ENCODE measurements around the gene SDK2. TPM values are rescaled to one million over a fixed set of nuclear protein-coding genes. Genes with fewer than 3 reads are reported as not detected.

The SDK2 gene
- total and polyA plus RNA-seq, 2 of the 4 experiments (the other 2 are of a cell fraction), result under 0.01 to 0.03 TPM

DNA sequence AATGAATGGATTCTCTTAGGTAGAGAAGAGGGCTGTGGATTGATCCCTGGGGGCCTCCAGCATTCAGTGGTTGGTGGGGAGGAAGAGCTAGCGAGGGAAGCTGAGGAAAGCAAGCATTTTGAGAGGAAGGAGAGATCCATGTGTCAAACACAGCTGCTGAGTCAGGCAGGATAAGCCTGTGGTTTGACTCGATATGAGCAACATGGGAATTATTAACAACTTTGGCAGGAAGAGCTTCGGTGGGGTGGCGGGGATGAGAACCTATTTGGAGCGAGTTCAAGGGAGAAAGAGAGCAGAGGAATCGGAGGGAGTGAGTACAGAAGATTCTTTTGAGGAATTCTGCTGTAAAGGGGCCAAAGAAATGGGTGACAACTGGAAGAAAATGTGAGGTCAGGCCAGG is 273.0 kb downstream of the SDK2 start:
- no peak overlapping the region for H3K27ac ChIP-seq (ENCODE audit: insufficient read depth, low read length)
- dilution Hi-C loops (cut with HindIII; ENCODE audit: low sequenced_read_pairs, unreplicated experiment), result no loop called here

More for the DNA sequence above, 273.0 kb downstream of the SDK2 start:
- 10% methylated on average over 6 of the region's 6 CpGs; no CpG with 5 or more reads in 1 of the 2 experiments for WGBS, 2 experiments (ENCODE audit: extremely low coverage in 2 of 2, insufficient read length in 1 of 2)
- intact Hi-C loops (cut with micrococcal nuclease) (loop anchor here (5.0 kb wide), 2 partner anchors 644 to 806 kb away; no protein-coding TSS in a partner anchor), in situ Hi-C loops (cut with MboI; ENCODE audit: low sequenced_read_pairs) (loop anchor here (5.0 to 25.0 kb wide), 4 partner anchors 64 to 784 kb away; no protein-coding TSS in a partner anchor)
- H2BK5ac ChIP-seq (ENCODE audit: low read depth, low read length, poor library complexity, severe bottlenecking), result no peak overlapping the region
- no peak overlapping the region for H3K4me2 ChIP-seq (ENCODE audit: low read depth, low read length)
- no peak overlapping the region for H2BK120ac ChIP-seq (ENCODE audit: low read depth, low read length)
- H3K27me3 ChIP-seq (ENCODE audit: control insufficient read depth, insufficient read depth, low read length), result peaks cover 20% of the 10 kb centered on the region
- no peak overlapping the region for H4K91ac ChIP-seq (ENCODE audit: insufficient read depth, low read depth, low read length)
- no peaks in the 10 kb centered on the region for H3K9me3 ChIP-seq (ENCODE audit: control insufficient read depth, insufficient read depth, low read length)
- H4K5ac ChIP-seq (ENCODE audit: low read depth, low read length), result no peak overlapping the region
- no TSS peak for BruUV-seq (replicated peaks)
- DNase-seq (peak; percentile 92), ATAC-seq (ENCODE audit: low read depth) (peak; percentile 64)
- H3K4me3 ChIP-seq (ENCODE audit: insufficient read depth, low read depth, low read length), result no peak overlapping the region
- H2BK20ac ChIP-seq (ENCODE audit: low read depth, low read length), result no peak overlapping the region; the same call in 1 of the 2 replicates
- ChIA-PET POLR2A (ENCODE audit: unreplicated experiment) (no interaction called here), CTCF (interaction anchor here (0.6 to 2.8 kb wide), 5 partner anchors 12 to 129 kb away, joined by 3 to 37 read pairs (median 5); no protein-coding TSS in a partner anchor)
- H3K9ac ChIP-seq (ENCODE audit: low read depth, low read length), result no peak overlapping the region
- no peak overlapping the region for H4K8ac ChIP-seq (ENCODE audit: low read depth in 2 of 2, low read length in 2 of 2)
- H3K79me1 ChIP-seq (ENCODE audit: low read depth in 1 of 2, low read length in 2 of 2), result no peaks in the 10 kb centered on the region
- H4K20me1 ChIP-seq (ENCODE audit: insufficient read depth, low read length), result no peaks in the 10 kb centered on the region
- no peak overlapping the region for H3K56ac ChIP-seq (ENCODE audit: extremely low read depth, insufficient read depth, low read length)
- peaks cover 2% of the 10 kb centered on the region; the same call in 1 of the 2 replicates for H3K4me1 ChIP-seq (ENCODE audit: control insufficient read depth, insufficient read depth, low read length)
- H3K18ac ChIP-seq (ENCODE audit: low read depth, low read length), result no peak overlapping the region
- H2AK9ac ChIP-seq (replicated peaks; ENCODE audit: low read depth, low read length, poor library complexity), result peak overlapping the region; percentile 84
- H2AFZ ChIP-seq (replicated peaks; ENCODE audit: low read length, poor library complexity), result peak overlapping the region; percentile 1
- no peaks in the 10 kb centered on the region for H3K36me3 ChIP-seq (ENCODE audit: control insufficient read depth, insufficient read depth, low read length)
- no peak overlapping the region for H2BK15ac ChIP-seq (ENCODE audit: low read depth, low read length)
- no peak overlapping the region for H3K14ac ChIP-seq (replicated peaks; ENCODE audit: low read depth, low read length)
- no peak overlapping the region for H3K23ac ChIP-seq (ENCODE audit: low read depth, low read length)
- no peak overlapping the region for H2AK5ac ChIP-seq (ENCODE audit: low read depth, low read length)
- no peak overlapping the region for H3K4ac ChIP-seq (ENCODE audit: low read depth, low read length)
- TF ChIP-seq FOS (IDR thresholded peaks at IDR 0.05; ENCODE audit: low read depth, low read length) (peak; percentile 45; the same call in 1 of the 2 replicates), RCOR1 (IDR thresholded peaks at IDR 0.05; ENCODE audit: insufficient replicate concordance, low read length) (no peak), RFX5 (IDR thresholded peaks at IDR 0.05; ENCODE audit: low read depth, low read length) (no peak), RAD21 (IDR thresholded peaks at IDR 0.05; ENCODE audit: low read length) (no peak), CEBPB (IDR thresholded peaks at IDR 0.05; ENCODE audit: low read depth, low read length) (no peak), MAFK (IDR thresholded peaks at IDR 0.05; ENCODE audit: low read depth, low read length) (peak; percentile 78), MAZ (IDR thresholded peaks at IDR 0.05; ENCODE audit: borderline replicate concordance, low read depth, low read length) (no peak), CHD1 (IDR thresholded peaks at IDR 0.05; ENCODE audit: low read depth, low read length) (no peak), BHLHE40 (IDR thresholded peaks at IDR 0.05; ENCODE audit: low read depth, low read length) (no peak), MXI1 (IDR thresholded peaks at IDR 0.05; ENCODE audit: borderline replicate concordance, low read depth, low read length) (peak; percentile 60; the same call in 1 of the 2 replicates), NFE2L2 (IDR thresholded peaks at IDR 0.05; ENCODE audit: low read depth, low read length) (peak; percentile 57; the same call in 1 of the 2 replicates), POLR2A (IDR thresholded peaks at IDR 0.05; ENCODE audit: low read depth, low read length) (no peak)
- TF ChIP-seq, protein P1, sequence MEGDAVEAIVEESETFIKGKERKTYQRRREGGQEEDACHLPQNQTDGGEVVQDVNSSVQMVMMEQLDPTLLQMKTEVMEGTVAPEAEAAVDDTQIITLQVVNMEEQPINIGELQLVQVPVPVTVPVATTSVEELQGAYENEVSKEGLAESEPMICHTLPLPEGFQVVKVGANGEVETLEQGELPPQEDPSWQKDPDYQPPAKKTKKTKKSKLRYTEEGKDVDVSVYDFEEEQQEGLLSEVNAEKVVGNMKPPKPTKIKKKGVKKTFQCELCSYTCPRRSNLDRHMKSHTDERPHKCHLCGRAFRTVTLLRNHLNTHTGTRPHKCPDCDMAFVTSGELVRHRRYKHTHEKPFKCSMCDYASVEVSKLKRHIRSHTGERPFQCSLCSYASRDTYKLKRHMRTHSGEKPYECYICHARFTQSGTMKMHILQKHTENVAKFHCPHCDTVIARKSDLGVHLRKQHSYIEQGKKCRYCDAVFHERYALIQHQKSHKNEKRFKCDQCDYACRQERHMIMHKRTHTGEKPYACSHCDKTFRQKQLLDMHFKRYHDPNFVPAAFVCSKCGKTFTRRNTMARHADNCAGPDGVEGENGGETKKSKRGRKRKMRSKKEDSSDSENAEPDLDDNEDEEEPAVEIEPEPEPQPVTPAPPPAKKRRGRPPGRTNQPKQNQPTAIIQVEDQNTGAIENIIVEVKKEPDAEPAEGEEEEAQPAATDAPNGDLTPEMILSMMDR (conservative IDR thresholded peaks at IDR 0.05; ENCODE audit: low read depth, low read length), result no peak
- TF ChIP-seq, protein P2, sequence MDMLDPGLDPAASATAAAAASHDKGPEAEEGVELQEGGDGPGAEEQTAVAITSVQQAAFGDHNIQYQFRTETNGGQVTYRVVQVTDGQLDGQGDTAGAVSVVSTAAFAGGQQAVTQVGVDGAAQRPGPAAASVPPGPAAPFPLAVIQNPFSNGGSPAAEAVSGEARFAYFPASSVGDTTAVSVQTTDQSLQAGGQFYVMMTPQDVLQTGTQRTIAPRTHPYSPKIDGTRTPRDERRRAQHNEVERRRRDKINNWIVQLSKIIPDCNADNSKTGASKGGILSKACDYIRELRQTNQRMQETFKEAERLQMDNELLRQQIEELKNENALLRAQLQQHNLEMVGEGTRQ (IDR thresholded peaks at IDR 0.05; ENCODE audit: low read depth, low read length), result no peak
- H3K9me1 ChIP-seq (ENCODE audit: insufficient read depth, low read length), result no peaks in the 10 kb centered on the region
